ENCODE measurements around the gene GPR153. TPM values are rescaled to one million over a fixed set of nuclear protein-coding genes. Genes with fewer than 3 reads are reported as not detected.

The GPR153 gene
- total RNA-seq, 1 experiment from 2014 or later = 6.1 TPM

DNA sequence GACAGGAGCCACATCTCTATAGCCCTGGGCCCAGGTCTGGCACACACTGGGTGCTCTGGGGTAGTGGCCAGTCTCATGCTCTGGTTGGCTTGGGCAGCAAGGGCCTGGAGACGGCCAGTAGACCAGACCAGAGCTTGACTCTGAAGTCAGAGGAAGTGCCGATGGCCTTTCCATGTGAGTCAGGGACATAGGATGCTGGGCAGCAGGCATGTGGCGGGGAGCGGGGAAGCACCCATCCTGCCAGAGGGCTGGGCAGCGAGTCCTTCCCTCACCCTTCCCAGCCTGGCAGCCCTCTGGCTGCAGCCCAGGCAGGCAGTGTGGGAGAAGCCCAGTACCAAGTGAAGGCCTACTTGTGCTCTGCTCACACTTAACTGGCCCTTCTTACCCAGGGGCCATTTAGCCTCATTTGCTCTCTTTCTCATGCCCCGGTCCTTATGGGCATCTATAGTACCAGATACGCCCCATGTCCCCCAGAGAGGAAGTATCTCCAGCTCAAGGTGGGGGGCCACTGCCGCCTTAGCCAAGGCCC, 3.3 kb downstream of the GPR153 start:
- no peak overlapping the region for H2AFZ ChIP-seq (ENCODE audit: low read depth, low read length, poor library complexity, severe bottlenecking)
- no peaks in the 10 kb centered on the region for H3K36me3 ChIP-seq (ENCODE audit: control insufficient read depth in 1 of 2, insufficient read depth in 2 of 2, low read length in 2 of 2)
- no peaks in the 10 kb centered on the region for H4K20me1 ChIP-seq (ENCODE audit: insufficient read depth)
- intact Hi-C loops (cut with micrococcal nuclease) = no loop called here
- no peak for DNase-seq (ENCODE audit: low read depth, low spot score)
- no TSS peak for BruUV-seq (replicated peaks)
- H3K9ac ChIP-seq (ENCODE audit: low read length) = no peak overlapping the region
- TF ChIP-seq, protein P1, sequence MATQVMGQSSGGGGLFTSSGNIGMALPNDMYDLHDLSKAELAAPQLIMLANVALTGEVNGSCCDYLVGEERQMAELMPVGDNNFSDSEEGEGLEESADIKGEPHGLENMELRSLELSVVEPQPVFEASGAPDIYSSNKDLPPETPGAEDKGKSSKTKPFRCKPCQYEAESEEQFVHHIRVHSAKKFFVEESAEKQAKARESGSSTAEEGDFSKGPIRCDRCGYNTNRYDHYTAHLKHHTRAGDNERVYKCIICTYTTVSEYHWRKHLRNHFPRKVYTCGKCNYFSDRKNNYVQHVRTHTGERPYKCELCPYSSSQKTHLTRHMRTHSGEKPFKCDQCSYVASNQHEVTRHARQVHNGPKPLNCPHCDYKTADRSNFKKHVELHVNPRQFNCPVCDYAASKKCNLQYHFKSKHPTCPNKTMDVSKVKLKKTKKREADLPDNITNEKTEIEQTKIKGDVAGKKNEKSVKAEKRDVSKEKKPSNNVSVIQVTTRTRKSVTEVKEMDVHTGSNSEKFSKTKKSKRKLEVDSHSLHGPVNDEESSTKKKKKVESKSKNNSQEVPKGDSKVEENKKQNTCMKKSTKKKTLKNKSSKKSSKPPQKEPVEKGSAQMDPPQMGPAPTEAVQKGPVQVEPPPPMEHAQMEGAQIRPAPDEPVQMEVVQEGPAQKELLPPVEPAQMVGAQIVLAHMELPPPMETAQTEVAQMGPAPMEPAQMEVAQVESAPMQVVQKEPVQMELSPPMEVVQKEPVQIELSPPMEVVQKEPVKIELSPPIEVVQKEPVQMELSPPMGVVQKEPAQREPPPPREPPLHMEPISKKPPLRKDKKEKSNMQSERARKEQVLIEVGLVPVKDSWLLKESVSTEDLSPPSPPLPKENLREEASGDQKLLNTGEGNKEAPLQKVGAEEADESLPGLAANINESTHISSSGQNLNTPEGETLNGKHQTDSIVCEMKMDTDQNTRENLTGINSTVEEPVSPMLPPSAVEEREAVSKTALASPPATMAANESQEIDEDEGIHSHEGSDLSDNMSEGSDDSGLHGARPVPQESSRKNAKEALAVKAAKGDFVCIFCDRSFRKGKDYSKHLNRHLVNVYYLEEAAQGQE (IDR thresholded peaks at IDR 0.05; ENCODE audit: low read depth) = no peak
- TF ChIP-seq CTCF (IDR thresholded peaks at IDR 0.05 in 2 of 3, conservative IDR thresholded peaks at IDR 0.05 in 1 of 3; ENCODE audit: borderline replicate concordance in 1 of 3, insufficient read depth in 1 of 3, low read depth in 2 of 3, low read length in 2 of 3) (no peak), SP1 (IDR thresholded peaks at IDR 0.05; ENCODE audit: low read depth) (no peak), POLR2AphosphoS5 (IDR thresholded peaks at IDR 0.05; ENCODE audit: low read depth, low read length) (no peak), JUND (IDR thresholded peaks at IDR 0.05) (no peak), SRF (IDR thresholded peaks at IDR 0.05; ENCODE audit: low read depth) (no peak), ZNF274 (IDR thresholded peaks at IDR 0.05; ENCODE audit: low read depth, low read length) (no peak), RAD21 (IDR thresholded peaks at IDR 0.05; ENCODE audit: low read depth) (no peak), ATF3 (IDR thresholded peaks at IDR 0.05) (no peak), EGR1 (IDR thresholded peaks at IDR 0.05; ENCODE audit: low read depth) (no peak), CEBPB (IDR thresholded peaks at IDR 0.05; ENCODE audit: low read depth) (no peak), ZBTB33 (IDR thresholded peaks at IDR 0.05; ENCODE audit: extremely low read depth, insufficient replicate concordance, low read length) (no peak), ZFX (IDR thresholded peaks at IDR 0.05) (no peak), EZH2phosphoT487 (IDR thresholded peaks at IDR 0.05; ENCODE audit: borderline replicate concordance) (no peak), ELF1 (IDR thresholded peaks at IDR 0.05; ENCODE audit: borderline replicate concordance, low read depth) (no peak), CBX3 (IDR thresholded peaks at IDR 0.05; ENCODE audit: low read depth) (no peak), EZH2 (IDR thresholded peaks at IDR 0.05) (no peak)
- H3K27ac ChIP-seq (ENCODE audit: low read depth, low read length) = no peak overlapping the region
- H3K4me2 ChIP-seq (ENCODE audit: low read length) = no peak overlapping the region
- H3K27me3 ChIP-seq (ENCODE audit: insufficient read depth, low read length) = no peaks in the 10 kb centered on the region
- no peaks in the 10 kb centered on the region for H3K9me2 ChIP-seq (ENCODE audit: insufficient read depth)
- H3K79me2 ChIP-seq (ENCODE audit: insufficient read depth, low read length) = no peaks in the 10 kb centered on the region
- ChIA-PET CTCF (no interaction called here), RAD21 (ENCODE audit: low non-redundant PET in 1 of 2, low total read pairs in 2 of 2, uncharacterized antibody in 2 of 2, unreplicated experiment in 2 of 2) (no interaction called here), POLR2A (no interaction called here)
- H3K4me3 ChIP-seq (replicated peaks in 1 of 2; ENCODE audit: low read depth in 1 of 2, low read length in 2 of 2) = no peak overlapping the region
- H3K4me1 ChIP-seq (ENCODE audit: control insufficient read depth in 1 of 2, insufficient read depth in 2 of 2, low read length in 2 of 2) = peaks cover 11 to 26% of the 10 kb centered on the region in 2 experiments; a peak in 2 of 4 replicates
- no peaks in the 10 kb centered on the region for H3K9me3 ChIP-seq (ENCODE audit: control insufficient read depth in 1 of 2, insufficient read depth in 1 of 2, low read depth in 1 of 2, low read length in 2 of 2)
- ATAC-seq = no peak
